Activated CD8-positive, alpha-beta memory T cell treated with anti-CD3 and anti-CD28 coated beads, Interleukin-2, amount 50 U/mL, for 48 hours (primary cell): ENCODE measurements around the gene ZNF317.

Source experiments
- DNase-seq: peaks from one replicate; pipeline ENCODE4 v3.0.0-alpha.2; 2020

The ZNF317 gene

GRCh38 chr19:9140159-9140874, at the start of gene ZNF317:
Gene ZNF317 (plus strand): TSS chr19:9140397. CDS start chr19:9156017, 15,620 bp downstream.
- DNase-seq = peak; percentile 89

- no peak for DNase-seq
Observed at GRCh38 chr19:9107375-9107774, 32.8 kb upstream of the ZNF317 start, which contains the start of gene OR7G2. Gene OR7G2 (minus strand): TSS chr19:9107475. CDS start chr19:9103243, 4,232 bp downstream.

- no peak for DNase-seq
Observed at GRCh38 chr19:9109959-9110358, 30.2 kb upstream of the ZNF317 start.

GRCh38 chr19:9115307-9115813, 24.8 kb upstream of the ZNF317 start, which contains the start of gene OR7G1:
Gene OR7G1 (minus strand): TSS chr19:9115763. CDS start chr19:9115763, 0 bp downstream.
- DNase-seq = no peak

GRCh38 chr19:9116547-9116946, 23.6 kb upstream of the ZNF317 start:
- DNase-seq = no peak

- DNase-seq = no peak
Observed at GRCh38 chr19:9126900-9127405, 13.2 kb upstream of the ZNF317 start, which contains the start of gene OR7G3. Gene OR7G3 (minus strand): TSS chr19:9126950. CDS start chr19:9126950, 0 bp downstream.

GRCh38 chr19:9128171-9128570, 12.0 kb upstream of the ZNF317 start:
- DNase-seq = no peak

GRCh38 chr19:9130965-9131364, 9.2 kb upstream of the ZNF317 start:
- DNase-seq = no peak

- no peak for DNase-seq
Observed at GRCh38 chr19:9132422-9132821, 7.8 kb upstream of the ZNF317 start.

- DNase-seq = no peak
Observed at GRCh38 chr19:9139609-9140158, 513 bp upstream of the ZNF317 start.

- DNase-seq = no peak
Observed at GRCh38 chr19:9144920-9145319, 4.7 kb downstream of the ZNF317 start.

- no peak for DNase-seq
Observed at GRCh38 chr19:9146882-9147281, 6.7 kb downstream of the ZNF317 start.

- no peak for DNase-seq
Observed at GRCh38 chr19:9148697-9149096, 8.5 kb downstream of the ZNF317 start.

GRCh38 chr19:9149997-9150396, 9.8 kb downstream of the ZNF317 start:
- DNase-seq = no peak

- DNase-seq = no peak
Observed at GRCh38 chr19:9150650-9151049, 10.5 kb downstream of the ZNF317 start.

- DNase-seq = no peak
Observed at GRCh38 chr19:9151367-9151766, 11.2 kb downstream of the ZNF317 start.

- DNase-seq = no peak
Observed at GRCh38 chr19:9155591-9155990, 15.4 kb downstream of the ZNF317 start.

- no peak for DNase-seq
Observed at GRCh38 chr19:9156304-9156703, 16.1 kb downstream of the ZNF317 start.

- no peak for DNase-seq
Observed at GRCh38 chr19:9159891-9160290, 19.7 kb downstream of the ZNF317 start.

GRCh38 chr19:9161427-9161826, 21.2 kb downstream of the ZNF317 start:
- no peak for DNase-seq

GRCh38 chr19:9165261-9165660, 25.1 kb downstream of the ZNF317 start:
- DNase-seq = no peak

GRCh38 chr19:9166846-9167245, 26.6 kb downstream of the ZNF317 start:
- no peak for DNase-seq

GRCh38 chr19:9171393-9171991, 31.3 kb downstream of the ZNF317 start:
- DNase-seq = no peak

- no peak for DNase-seq
Observed at GRCh38 chr19:9175326-9175725, 35.1 kb downstream of the ZNF317 start.
